ENCODE results near the gene FADS2. TPM values are rescaled to one million over a fixed set of nuclear protein-coding genes. Genes with fewer than 3 reads are reported as not detected.

The FADS2 gene
- total and polyA plus RNA-seq, 9 of the 15 experiments (the other 6 are each of a cell fraction or from before 2014, with no cell fraction given), result 2.9 to 42.8 (median 16.2) TPM

GRCh38 chr11:61834278-61835048 is 6.4 kb downstream of the FADS2 start (continued):
- TF ChIP-seq HMBOX1 (IDR thresholded peaks at IDR 0.05) (peak; percentile 33; the same call in 1 of the 2 replicates), POLR2B (IDR thresholded peaks at IDR 0.05; ENCODE audit: low read depth, partially characterized antibody) (peak; percentile 23), MEIS2 (IDR thresholded peaks at IDR 0.05; ENCODE audit: partially characterized antibody) (peak; percentile 65), ETV5 (CRISPR knock-in tag; IDR thresholded peaks at IDR 0.05; ENCODE audit: low read depth) (peak; percentile 96), ZBTB8A (IDR thresholded peaks at IDR 0.05; ENCODE audit: partially characterized antibody) (no peak), FOXA1 (IDR thresholded peaks at IDR 0.05; ENCODE audit: borderline replicate concordance) (no peak), THAP12 (CRISPR knock-in tag; IDR thresholded peaks at IDR 0.05) (peak; percentile 32; the same call in 1 of the 2 replicates), CHD4 (IDR thresholded peaks at IDR 0.05; ENCODE audit: insufficient read depth, insufficient replicate concordance, low read depth, low read length, poor library complexity, severe bottlenecking) (no peak), ARID1B (IDR thresholded peaks at IDR 0.05) (peak; percentile 94), SRF (CRISPR knock-in tag; IDR thresholded peaks at IDR 0.05) (peak in 1 of 2 experiments; percentile 86; a peak in 2 of 4 replicates), ZEB2 (IDR thresholded peaks at IDR 0.05) (no peak), CCAR2 (IDR thresholded peaks at IDR 0.05; ENCODE audit: low read depth, low read length) (no peak), ZNF311 (CRISPR knock-in tag; IDR thresholded peaks at IDR 0.05) (peak; percentile 87), ASH1L (IDR thresholded peaks at IDR 0.05; ENCODE audit: borderline replicate concordance, low read depth, partially characterized antibody) (peak; percentile 43), JUN (IDR thresholded peaks at IDR 0.05; ENCODE audit: borderline replicate concordance, low read depth, low read length) (peak; percentile 20; the same call in 1 of the 2 replicates), JUN (CRISPR knock-in tag; IDR thresholded peaks at IDR 0.05; ENCODE audit: borderline replicate concordance) (no peak), CC2D1A (IDR thresholded peaks at IDR 0.05) (peak; percentile 36; the same call in 1 of the 2 replicates), ZNF644 (tag; IDR thresholded peaks at IDR 0.05; ENCODE audit: low read depth) (peak; percentile 81), TEAD4 (IDR thresholded peaks at IDR 0.05; ENCODE audit: low read length) (peak; percentile 76), TEAD4 (CRISPR knock-in tag; IDR thresholded peaks at IDR 0.05; ENCODE audit: borderline replicate concordance) (no peak), KDM5B (IDR thresholded peaks at IDR 0.05; ENCODE audit: insufficient replicate concordance, low read depth, low read length) (peak; percentile 46), ETV1 (tag; conservative IDR thresholded peaks at IDR 0.05; ENCODE audit: low read depth) (peak; percentile 93)
- TF ChIP-seq, protein P1, sequence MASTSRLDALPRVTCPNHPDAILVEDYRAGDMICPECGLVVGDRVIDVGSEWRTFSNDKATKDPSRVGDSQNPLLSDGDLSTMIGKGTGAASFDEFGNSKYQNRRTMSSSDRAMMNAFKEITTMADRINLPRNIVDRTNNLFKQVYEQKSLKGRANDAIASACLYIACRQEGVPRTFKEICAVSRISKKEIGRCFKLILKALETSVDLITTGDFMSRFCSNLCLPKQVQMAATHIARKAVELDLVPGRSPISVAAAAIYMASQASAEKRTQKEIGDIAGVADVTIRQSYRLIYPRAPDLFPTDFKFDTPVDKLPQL (IDR thresholded peaks at IDR 0.05; ENCODE audit: extremely low read depth, insufficient read length), result peak; percentile 54
